OCI-LY1 (cell line): ENCODE data around the gene ARHGEF12.

ENCODE experiments used
- CTCF ChIP-seq: fragments of 200-600 bp; sonication (generic), shearing (Covaris generic); IDR thresholded peaks from 2 replicates; pipeline ENCODE4 v1.5.1; 2017; ENCODE audit warnings: mild to moderate bottlenecking, antibody characterized with exemption, low read length, moderate library complexity, mixed read lengths
- EZH2 ChIP-seq: fragments of 200-600 bp; sonication (generic), shearing (Covaris generic); IDR thresholded peaks from 2 replicates; pipeline ENCODE4 v1.8.0; 2017; ENCODE audit warnings: borderline replicate concordance, mixed run types, mild to moderate bottlenecking, antibody characterized with exemption, low read length, moderate library complexity, mixed read lengths

GRCh38 chr11:120293038-120293800, 43.0 kb upstream of the ARHGEF12 start:
- TF ChIP-seq EZH2 (no peak), CTCF (no peak)
